WI38 (cell line): ENCODE results near the gene ZFYVE28.

Experiments
- H3K4me3 ChIP-seq: 2 replicates; pipeline ENCODE4 v1.5.1; 2011; ENCODE audit warnings: low read depth, mild to moderate bottlenecking, control low read depth, low read length
- CTCF ChIP-seq: IDR thresholded peaks from 2 replicates; pipeline ENCODE4 v1.5.1; 2012; ENCODE audit warnings: low read depth, mild to moderate bottlenecking, control low read depth, low read length

The ZFYVE28 gene

DNA sequence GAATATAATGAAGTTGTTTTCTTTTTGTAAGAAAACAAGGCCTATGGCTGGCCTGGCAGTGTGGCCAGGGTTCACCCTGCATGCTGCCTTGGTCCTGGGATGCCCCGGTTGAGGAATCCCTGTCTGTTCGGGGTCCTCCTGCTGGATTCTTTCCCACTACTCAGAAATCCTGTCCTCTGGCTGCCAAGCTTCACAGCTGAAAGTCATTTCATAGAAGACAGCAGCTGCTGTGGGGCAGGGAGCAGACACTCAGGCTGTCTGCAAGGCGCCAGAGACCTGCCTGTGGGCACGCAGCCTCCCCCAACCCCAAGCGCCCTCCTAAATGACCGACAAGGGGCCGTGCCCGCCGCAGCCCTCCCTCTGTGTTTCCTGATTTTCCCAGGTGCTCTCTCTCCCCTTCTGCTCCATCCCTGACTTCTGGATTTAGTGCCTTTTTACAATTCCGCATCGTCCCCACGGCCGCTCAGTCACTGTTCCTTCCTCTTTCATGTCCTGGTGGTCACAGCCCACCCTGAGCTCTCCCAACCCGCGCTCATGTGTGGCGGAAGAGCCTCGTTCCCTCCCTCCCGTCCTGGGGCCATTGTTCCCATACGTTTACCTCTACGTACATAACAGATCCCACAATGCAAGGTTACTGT, 27.5 kb downstream of the ZFYVE28 start:
- TF ChIP-seq CTCF = no peak
- H3K4me3 ChIP-seq = no peak overlapping the region

DNA sequence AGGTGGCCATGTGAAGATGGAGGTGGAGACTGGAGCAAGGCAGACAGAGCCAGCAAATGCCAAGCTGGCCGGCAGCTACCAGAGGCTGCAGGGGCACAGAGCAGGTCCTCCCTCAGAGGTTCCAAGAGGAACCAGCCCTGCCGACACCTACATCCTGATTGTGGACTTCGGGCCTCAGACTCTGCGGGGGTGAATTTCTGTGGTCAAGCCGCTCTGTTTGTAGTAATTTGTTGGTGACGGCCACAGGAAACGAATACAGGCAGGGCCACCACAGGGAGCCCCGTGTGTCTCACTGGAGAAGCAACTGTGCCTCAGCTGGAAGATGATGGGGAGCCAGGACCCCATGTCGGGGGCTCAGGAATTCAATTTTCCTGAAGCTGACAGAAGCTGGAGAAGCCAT, 28.3 kb downstream of the ZFYVE28 start:
- TF ChIP-seq CTCF = no peak
- no peak overlapping the region for H3K4me3 ChIP-seq

- no peak for TF ChIP-seq CTCF
Observed at GRCh38 chr4:2389691-2390090, 28.8 kb downstream of the ZFYVE28 start.

DNA sequence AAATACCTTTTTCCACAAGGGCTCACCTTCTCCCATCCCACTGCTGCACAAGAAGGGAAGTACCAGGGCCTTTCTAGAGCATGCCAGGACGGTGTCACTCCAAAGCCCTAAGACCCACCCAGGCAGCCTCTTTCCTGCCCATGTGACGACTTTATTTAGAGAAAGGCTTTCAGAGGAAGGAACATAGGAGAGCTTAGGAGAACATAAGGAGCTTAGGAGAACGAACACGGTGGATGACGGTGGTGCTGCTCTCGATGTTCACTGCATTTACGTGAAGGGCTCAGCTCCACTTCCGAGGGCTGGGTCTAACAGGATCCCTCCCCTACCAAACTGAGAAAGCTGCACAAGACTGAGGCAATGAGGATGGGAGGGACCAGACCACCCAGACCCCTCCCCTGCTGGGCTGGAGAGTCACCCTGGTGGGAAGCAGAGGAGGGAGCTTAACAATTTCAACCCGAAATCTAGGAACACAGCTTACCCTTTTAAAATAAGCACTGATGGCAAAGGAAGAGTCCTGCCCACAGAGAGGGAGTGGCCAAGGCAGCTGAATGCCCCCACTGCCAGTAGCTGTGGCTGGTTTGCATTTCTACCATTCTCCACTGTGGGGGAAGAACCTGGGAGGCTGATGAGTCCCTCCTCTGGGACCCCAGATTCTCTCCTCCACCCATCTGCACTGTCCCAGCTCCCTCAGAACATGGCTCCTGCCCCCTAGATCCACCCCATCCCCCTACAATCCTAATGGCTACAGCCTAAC, 29.8 kb downstream of the ZFYVE28 start:
- no peak overlapping the region for H3K4me3 ChIP-seq
- TF ChIP-seq CTCF = no peak

More at GRCh38 chr4:2389691-2390090, 28.8 kb downstream of the ZFYVE28 start:
- H3K4me3 ChIP-seq = no peak overlapping the region

- no peak for TF ChIP-seq CTCF
Observed at GRCh38 chr4:2387829-2388228, 30.6 kb downstream of the ZFYVE28 start.

GRCh38 chr4:2387218-2387617, 31.2 kb downstream of the ZFYVE28 start:
- no peak for TF ChIP-seq CTCF
- no peak overlapping the region for H3K4me3 ChIP-seq

More at GRCh38 chr4:2387829-2388228, 30.6 kb downstream of the ZFYVE28 start:
- H3K4me3 ChIP-seq = no peak overlapping the region

DNA sequence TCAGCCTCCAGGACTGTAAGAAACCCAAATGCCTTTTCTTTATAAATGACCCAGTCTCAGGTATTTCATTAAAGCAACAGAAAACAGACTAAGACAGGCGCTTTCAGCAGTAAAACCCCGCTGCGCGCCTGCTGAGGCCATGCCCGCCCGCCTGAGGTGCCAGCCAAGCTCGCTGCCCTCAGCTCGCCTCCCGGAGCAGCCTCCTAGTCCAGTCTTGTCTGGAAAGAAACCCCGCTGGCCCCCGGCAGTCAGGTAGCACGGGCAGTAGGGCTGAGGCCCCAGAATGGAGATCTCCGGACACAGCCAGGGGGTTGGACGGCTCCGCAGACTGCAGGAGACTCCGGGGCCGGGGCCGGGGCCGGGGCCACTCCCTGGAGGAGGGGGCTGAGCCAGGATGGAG, 31.7 kb downstream of the ZFYVE28 start:
- TF ChIP-seq CTCF = no peak
- no peak overlapping the region for H3K4me3 ChIP-seq
